Activated CD8-positive, alpha-beta T cell treated with anti-CD3 and anti-CD28 coated beads for 36 hours (primary cell): Measurements from ENCODE around the gene HOXB5. TPM values are rescaled to one million over a fixed set of nuclear protein-coding genes. Genes with fewer than 3 reads are reported as not detected.

ENCODE experiments used
- ATAC-seq: fragments of 200-7000 bp; cut with Tn5 transposase; one replicate; pipeline ENCODE4 v1.10.0; 2021; ENCODE audit warnings: mild to moderate bottlenecking, moderate library complexity
- CTCF ChIA-PET: fragments of 350-600 bp; sonication (Branson Sonifier 250); formaldehyde crosslinking; loops from one replicate; lab custom pipeline; 2021; ENCODE audit warnings: antibody characterized with exemption; lab: Charles Lee
- POLR2A ChIA-PET: fragments of 350-600 bp; sonication (Branson Sonifier 250); formaldehyde crosslinking; loops from one replicate; lab custom pipeline; 2021; ENCODE audit warnings: antibody characterized with exemption; lab: Charles Lee
- DNase-seq: peaks from one replicate; pipeline ENCODE4 v3.0.0-alpha.2; 2020
- H3K27ac Mint-ChIP-seq: one replicate; pipeline ENCODE4 v1.8.0; 2021; ENCODE audit warnings: mild to moderate bottlenecking, mixed read lengths
- H3K27me3 Mint-ChIP-seq: one replicate; pipeline ENCODE4 v1.8.0; 2021; ENCODE audit warnings: mixed read lengths
- H3K36me3 Mint-ChIP-seq: one replicate; pipeline ENCODE4 v1.8.0; 2021; ENCODE audit warnings: low read depth, mixed read lengths
- H3K4me1 Mint-ChIP-seq: one replicate; pipeline ENCODE4 v1.8.0; 2021; ENCODE audit warnings: low read depth, mixed read lengths
- H3K4me3 Mint-ChIP-seq: one replicate; pipeline ENCODE4 v1.8.0; 2021; ENCODE audit warnings: mild to moderate bottlenecking, moderate library complexity, mixed read lengths
- H3K9me3 Mint-ChIP-seq: one replicate; pipeline ENCODE4 v1.8.0; 2021; ENCODE audit warnings: mixed read lengths
- intact Hi-C: fragments of 100-400 bp; cut with micrococcal nuclease; formaldehyde crosslinking; loops from one replicate; pipeline ENCODE4 v1.10.0; 2022
- total RNA-seq, 2 experiments: library from RNA; stranded (reverse); gene quantifications; one replicate each; pipeline ENCODE4 v1.2.3, GENCODE V29; 2021
- TF ChIP-seq, protein P1 (sequence below): fragments of 200-600 bp; IDR thresholded peaks from one replicate; pipeline ENCODE4 v1.8.0; 2022; ENCODE audit warnings: antibody characterized with exemption, mild to moderate bottlenecking

HOXB5 gene
- total RNA-seq, 2 experiments from 2014 or later, result not detected

DNA sequence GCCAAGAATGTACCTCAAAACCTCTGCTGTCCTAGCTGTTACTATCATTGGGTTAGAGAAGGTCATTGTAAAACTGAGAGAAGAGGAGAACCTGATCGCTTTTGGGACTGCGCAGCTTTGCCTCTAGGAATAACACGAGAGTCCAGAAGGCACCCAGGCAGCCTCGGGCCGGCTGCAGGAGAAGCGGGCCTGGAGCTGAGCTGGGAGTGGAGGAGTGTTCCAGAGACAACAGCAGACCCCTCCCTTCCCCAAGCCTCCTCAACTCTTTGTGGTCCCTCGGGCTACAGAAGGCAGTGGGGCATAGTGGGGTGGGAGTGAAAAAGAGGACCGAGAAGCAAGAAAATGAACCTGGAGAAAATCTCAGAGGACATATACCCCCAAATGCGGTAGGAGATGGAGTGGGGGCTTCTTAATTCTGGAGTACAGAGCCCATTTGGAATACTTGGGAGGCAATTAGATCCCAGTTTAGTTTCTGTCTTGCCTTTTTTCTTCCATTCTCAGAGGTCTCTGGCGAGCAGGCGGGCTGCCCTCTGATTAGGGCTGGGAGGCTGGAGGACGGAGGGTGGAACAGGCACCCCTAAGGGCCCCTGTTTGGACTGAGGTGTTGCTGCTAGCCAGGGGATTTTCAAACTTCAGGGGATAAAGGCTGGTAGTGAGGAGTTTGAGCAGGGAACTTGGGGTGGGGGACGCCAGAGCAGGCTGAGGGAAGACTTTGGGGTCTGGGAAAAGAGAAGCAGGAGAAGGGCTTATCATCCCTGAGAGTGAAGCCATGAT is 35.3 kb downstream of the HOXB5 start:
- POLR2A ChIA-PET, result no interaction called here
- Mint-ChIP-seq H3K27me3 (peaks cover 1% of the 10 kb centered on the region), H3K4me3 (no peak overlapping the region), H3K9me3 (no peaks in the 10 kb centered on the region), H3K27ac (no peak overlapping the region), H3K4me1 (peaks cover 7% of the 10 kb centered on the region), H3K36me3 (no peaks in the 10 kb centered on the region)
- DNase-seq (no peak), ATAC-seq (no peak)
- TF ChIP-seq, protein P1, sequence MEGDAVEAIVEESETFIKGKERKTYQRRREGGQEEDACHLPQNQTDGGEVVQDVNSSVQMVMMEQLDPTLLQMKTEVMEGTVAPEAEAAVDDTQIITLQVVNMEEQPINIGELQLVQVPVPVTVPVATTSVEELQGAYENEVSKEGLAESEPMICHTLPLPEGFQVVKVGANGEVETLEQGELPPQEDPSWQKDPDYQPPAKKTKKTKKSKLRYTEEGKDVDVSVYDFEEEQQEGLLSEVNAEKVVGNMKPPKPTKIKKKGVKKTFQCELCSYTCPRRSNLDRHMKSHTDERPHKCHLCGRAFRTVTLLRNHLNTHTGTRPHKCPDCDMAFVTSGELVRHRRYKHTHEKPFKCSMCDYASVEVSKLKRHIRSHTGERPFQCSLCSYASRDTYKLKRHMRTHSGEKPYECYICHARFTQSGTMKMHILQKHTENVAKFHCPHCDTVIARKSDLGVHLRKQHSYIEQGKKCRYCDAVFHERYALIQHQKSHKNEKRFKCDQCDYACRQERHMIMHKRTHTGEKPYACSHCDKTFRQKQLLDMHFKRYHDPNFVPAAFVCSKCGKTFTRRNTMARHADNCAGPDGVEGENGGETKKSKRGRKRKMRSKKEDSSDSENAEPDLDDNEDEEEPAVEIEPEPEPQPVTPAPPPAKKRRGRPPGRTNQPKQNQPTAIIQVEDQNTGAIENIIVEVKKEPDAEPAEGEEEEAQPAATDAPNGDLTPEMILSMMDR, result no peak
- intact Hi-C loops, result no loop called here
- CTCF ChIA-PET, result interaction anchor here (1.5 kb wide), 1 partner anchor 65 kb away, joined by 6 read pairs; no protein-coding TSS in a partner anchor

DNA sequence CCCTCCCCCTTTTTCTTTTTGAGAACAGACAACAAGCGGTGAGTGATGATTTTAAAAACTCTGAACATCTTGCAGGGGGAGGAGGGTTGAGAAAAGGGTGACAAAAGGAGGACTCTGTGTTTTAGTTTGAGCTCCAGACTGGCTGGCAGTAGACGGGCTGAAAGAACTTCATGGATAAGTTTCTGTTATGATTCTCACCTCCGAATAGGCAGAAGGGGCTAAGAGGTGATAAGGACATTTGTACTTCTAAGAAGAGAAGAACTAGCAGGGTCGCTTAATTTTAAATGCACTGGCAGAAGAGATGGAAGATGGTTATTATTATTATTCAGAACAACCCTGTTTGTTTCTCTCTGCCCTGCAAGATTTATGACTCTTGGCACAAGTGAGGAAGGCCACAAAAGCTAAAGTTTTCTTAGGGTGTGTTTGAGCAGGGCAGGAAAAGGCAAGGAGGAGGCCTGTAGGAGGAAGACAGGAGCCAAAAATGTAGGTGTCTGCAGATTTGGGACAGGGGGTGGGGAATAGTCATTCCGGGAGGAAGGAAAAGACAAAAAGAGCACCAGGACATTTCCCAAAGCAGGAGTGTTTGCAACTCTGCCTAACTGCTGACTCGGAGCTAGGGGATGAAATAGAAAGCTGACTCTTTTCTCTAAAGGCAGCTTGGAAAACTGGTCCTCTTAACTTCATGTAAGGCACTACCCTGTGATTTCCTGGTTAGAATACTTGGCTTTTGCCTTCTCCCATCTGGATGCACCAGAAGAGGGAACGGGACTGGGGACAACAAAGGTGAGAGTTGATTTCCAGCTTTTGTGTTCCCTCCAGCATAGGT is 36.8 kb downstream of the HOXB5 start:
- Mint-ChIP-seq H3K36me3 (no peaks in the 10 kb centered on the region), H3K4me1 (peaks cover 6% of the 10 kb centered on the region), H3K9me3 (no peaks in the 10 kb centered on the region), H3K27ac (no peak overlapping the region), H3K4me3 (no peak overlapping the region), H3K27me3 (peaks cover 1% of the 10 kb centered on the region)
- DNase-seq (no peak), ATAC-seq (no peak)
- POLR2A ChIA-PET, result interaction anchor here (0.7 to 0.9 kb wide), 3 partner anchors 15 to 208 kb away, joined by 3 read pairs; partner anchors contain the start of gene HOXB4
- CTCF ChIA-PET, result interaction anchor here (0.8 to 1.5 kb wide), 6 partner anchors 10 to 65 kb away, joined by 3 to 6 read pairs (median 3); no protein-coding TSS in a partner anchor
- TF ChIP-seq, protein P1, result no peak
- intact Hi-C loops, result no loop called here

DNA sequence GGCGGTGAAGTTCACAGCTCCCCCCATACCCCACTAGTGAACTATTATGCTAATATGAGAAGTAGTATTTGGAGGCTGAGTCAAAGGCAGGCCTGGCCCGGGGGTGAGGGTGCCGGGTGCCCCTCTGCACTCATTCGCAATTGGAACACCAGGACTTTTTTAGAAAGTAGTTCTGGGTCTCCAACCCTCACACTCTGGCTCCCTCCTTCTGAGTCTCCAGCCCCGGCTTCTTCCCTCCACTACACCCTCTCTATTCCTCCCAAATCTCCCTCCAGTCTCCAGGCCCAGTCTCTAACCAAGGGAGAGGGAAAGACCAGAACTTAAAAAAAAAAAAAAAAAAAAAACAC is 37.4 kb downstream of the HOXB5 start:
- Mint-ChIP-seq H3K36me3 (no peaks in the 10 kb centered on the region), H3K27me3 (peaks cover 1% of the 10 kb centered on the region), H3K27ac (no peak overlapping the region), H3K4me1 (peaks cover 4% of the 10 kb centered on the region), H3K4me3 (no peak overlapping the region), H3K9me3 (no peaks in the 10 kb centered on the region)
- no peak for ATAC-seq
- no peak for DNase-seq
- intact Hi-C loops, result no loop called here
- ChIA-PET POLR2A (interaction anchor here (0.7 to 0.9 kb wide), 5 partner anchors 9 to 207 kb away, joined by 3 to 4 read pairs (median 3); partner anchors contain the start of gene HOXB4), CTCF (interaction anchor here (1.3 to 1.7 kb wide), 4 partner anchors 33 to 64 kb away, joined by 3 to 6 read pairs (median 4); partner anchors contain the start of gene HOXB5)
- TF ChIP-seq, protein P1, result no peak

DNA sequence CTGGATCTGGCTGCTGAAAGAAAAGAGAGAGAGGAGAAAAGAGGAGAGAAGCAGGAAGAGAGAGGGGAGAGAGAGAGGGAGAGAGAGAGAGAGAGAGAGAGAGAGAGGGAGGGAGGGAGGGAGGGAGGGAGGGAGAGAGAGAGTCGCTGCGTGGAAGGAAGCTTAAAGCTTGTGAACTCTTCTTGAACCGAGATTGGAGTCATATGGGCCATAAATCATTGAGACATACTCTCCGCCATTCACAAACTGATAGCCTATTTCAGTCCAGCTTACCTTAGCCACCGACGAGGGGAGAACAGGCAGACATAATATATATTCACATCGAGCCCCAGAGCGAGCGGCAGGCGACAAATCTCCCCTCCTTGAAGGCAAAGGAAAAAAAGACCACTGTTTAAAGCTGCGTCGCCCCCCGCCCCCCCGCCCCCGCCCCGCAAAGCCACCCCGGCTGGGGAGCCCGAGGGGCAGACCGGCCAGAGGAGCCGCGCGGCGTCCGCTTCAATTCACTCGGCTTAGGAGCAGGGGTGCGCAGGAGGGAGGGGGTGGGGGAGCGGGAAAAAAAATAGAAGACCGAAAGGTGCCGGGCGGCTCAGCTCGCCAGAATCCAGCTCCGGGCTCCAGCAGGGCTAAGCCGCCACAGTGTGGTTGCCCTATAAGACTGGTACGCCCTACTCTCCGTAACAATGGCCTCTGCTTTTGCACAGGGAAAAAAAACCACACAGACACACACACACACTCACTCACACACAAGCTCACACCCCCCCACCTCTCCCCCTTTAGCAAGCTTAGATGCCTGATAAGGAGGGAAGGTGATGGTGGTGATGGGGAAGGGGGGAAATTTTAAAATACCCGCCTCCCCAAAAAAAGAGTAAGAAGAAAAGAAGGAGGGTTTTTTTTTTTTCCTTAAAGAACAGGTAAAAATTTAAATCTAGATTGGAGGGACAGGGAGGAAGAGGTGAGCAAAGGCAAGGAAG is 38.0 kb downstream of the HOXB5 start:
- Mint-ChIP-seq H3K36me3 (no peaks in the 10 kb centered on the region), H3K9me3 (no peaks in the 10 kb centered on the region), H3K4me1 (peaks cover 4% of the 10 kb centered on the region), H3K27me3 (peaks cover 1% of the 10 kb centered on the region), H3K4me3 (peak overlapping the region; percentile 59), H3K27ac (no peak overlapping the region)
- ATAC-seq, result peak; percentile 79
- CTCF ChIA-PET, result interaction anchor here (0.7 to 1.7 kb wide), 5 partner anchors 27 to 64 kb away, joined by 3 to 6 read pairs (median 3); partner anchors contain the start of gene HOXB5
- DNase-seq, result peak; percentile 28
- intact Hi-C loops, result no loop called here
- POLR2A ChIA-PET, result interaction anchor here (0.6 to 1.4 kb wide), 5 partner anchors 8 to 124 kb away, joined by 3 to 4 read pairs (median 3); no protein-coding TSS in a partner anchor
- TF ChIP-seq, protein P1, result no peak
